ENCODE data around the gene PLVAP.
A peak's percentile ranks its signal among the peaks of the same experiment; 100 is the strongest.

PLVAP gene

GRCh38 chr19:17320435-17320834 lies 56.7 kb downstream of the PLVAP start:
- no peak for DNase-seq

- no peak for DNase-seq
These were observed 57.5 kb downstream of the PLVAP start for GRCh38 chr19:17319473-17320238.

- no peak for DNase-seq
These were observed 58.2 kb downstream of the PLVAP start for GRCh38 chr19:17318966-17319365.

GRCh38 chr19:17314007-17314593 lies 63.0 kb downstream of the PLVAP start:
- DNase-seq = no peak

GRCh38 chr19:17312189-17313113 lies 64.7 kb downstream of the PLVAP start:
- no peak for DNase-seq

GRCh38 chr19:17311455-17312188 lies 65.5 kb downstream of the PLVAP start:
- no peak for DNase-seq

- DNase-seq = no peak
These were observed 67.1 kb downstream of the PLVAP start for GRCh38 chr19:17309965-17310461.

- DNase-seq = peak; percentile 100
These were observed 67.8 kb downstream of the PLVAP start, which contains the start of gene DDA1 for GRCh38 chr19:17309198-17309964. Gene DDA1, plus strand, starts transcription at chr19:17309563. Its CDS starts 92 bp downstream, at chr19:17309655.

GRCh38 chr19:17307876-17308377 lies 69.2 kb downstream of the PLVAP start:
- DNase-seq = no peak

- no peak for DNase-seq
These were observed 70.8 kb downstream of the PLVAP start for GRCh38 chr19:17306285-17306714.

GRCh38 chr19:17305517-17306284 lies 71.4 kb downstream of the PLVAP start, which contains the start of gene MRPL34:
Gene MRPL34, plus strand, starts transcription at chr19:17305872. Its CDS starts 21 bp downstream, at chr19:17305893.
- peak; percentile 98 for DNase-seq

GRCh38 chr19:17305216-17305516 lies 72.0 kb downstream of the PLVAP start:
- no peak for DNase-seq

GRCh38 chr19:17304386-17305215 lies 72.5 kb downstream of the PLVAP start:
- no peak for DNase-seq

GRCh38 chr19:17303940-17304267 lies 73.2 kb downstream of the PLVAP start:
- DNase-seq = no peak

GRCh38 chr19:17303167-17303939 lies 73.8 kb downstream of the PLVAP start, which contains the start of gene ABHD8:
Gene ABHD8, minus strand, starts transcription at chr19:17303425. Its CDS starts 1,809 bp downstream, at chr19:17301616.
- peak; percentile 95 for DNase-seq

GRCh38 chr19:17302391-17303166 lies 74.6 kb downstream of the PLVAP start:
- DNase-seq = peak; percentile 26

Measured in CD4-positive, alpha-beta T cell treated with Interleukin-12 subunit alpha and Interleukin-12 subunit beta, for 1 hour (primary cell).